ENCODE results near the gene GANAB.

DNA sequence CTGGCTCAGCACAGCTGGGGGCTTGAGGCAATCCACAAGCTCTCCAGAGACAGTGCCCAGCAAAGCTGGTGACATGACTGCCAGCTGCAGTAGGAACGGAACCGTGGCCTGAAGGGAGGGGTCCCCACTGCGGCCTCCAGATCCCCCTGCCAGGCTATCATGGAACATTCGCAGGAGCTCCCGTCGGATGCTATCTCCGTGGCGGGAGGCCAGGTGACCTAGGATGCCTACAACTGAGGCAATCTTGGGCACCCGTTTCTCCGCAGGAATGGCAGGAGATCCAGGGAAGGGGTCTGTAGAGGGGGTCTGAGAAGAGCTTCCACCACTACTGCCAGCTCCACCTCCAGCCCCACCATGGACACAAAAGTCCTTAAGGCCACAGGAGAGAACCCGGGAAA is 2.6 kb upstream of the GANAB start:
- TF ChIP-seq, protein P1, sequence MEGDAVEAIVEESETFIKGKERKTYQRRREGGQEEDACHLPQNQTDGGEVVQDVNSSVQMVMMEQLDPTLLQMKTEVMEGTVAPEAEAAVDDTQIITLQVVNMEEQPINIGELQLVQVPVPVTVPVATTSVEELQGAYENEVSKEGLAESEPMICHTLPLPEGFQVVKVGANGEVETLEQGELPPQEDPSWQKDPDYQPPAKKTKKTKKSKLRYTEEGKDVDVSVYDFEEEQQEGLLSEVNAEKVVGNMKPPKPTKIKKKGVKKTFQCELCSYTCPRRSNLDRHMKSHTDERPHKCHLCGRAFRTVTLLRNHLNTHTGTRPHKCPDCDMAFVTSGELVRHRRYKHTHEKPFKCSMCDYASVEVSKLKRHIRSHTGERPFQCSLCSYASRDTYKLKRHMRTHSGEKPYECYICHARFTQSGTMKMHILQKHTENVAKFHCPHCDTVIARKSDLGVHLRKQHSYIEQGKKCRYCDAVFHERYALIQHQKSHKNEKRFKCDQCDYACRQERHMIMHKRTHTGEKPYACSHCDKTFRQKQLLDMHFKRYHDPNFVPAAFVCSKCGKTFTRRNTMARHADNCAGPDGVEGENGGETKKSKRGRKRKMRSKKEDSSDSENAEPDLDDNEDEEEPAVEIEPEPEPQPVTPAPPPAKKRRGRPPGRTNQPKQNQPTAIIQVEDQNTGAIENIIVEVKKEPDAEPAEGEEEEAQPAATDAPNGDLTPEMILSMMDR (IDR thresholded peaks at IDR 0.05) = no peak
- TF ChIP-seq POLR2A (IDR thresholded peaks at IDR 0.05) = no peak
